HEK293 (cell line): Measurements from ENCODE around the gene HINT2.

Experiments
- SCRT2 ChIP-seq: fragments of 450-650 bp; formaldehyde crosslinking; IDR thresholded peaks from 2 replicates; pipeline ENCODE4 v1.5.1; 2016; ENCODE audit warnings: missing biosample characterization, missing genetic modification characterization
- TF ChIP-seq, protein P1 (sequence below): fragments of 450-650 bp; formaldehyde crosslinking; IDR thresholded peaks from 2 replicates; pipeline ENCODE4 v1.5.1; 2016; ENCODE audit warnings: missing biosample characterization, missing genetic modification characterization

GRCh38 chr9:35776018-35776417 is 38.8 kb downstream of the HINT2 start:
- TF ChIP-seq, protein P1, sequence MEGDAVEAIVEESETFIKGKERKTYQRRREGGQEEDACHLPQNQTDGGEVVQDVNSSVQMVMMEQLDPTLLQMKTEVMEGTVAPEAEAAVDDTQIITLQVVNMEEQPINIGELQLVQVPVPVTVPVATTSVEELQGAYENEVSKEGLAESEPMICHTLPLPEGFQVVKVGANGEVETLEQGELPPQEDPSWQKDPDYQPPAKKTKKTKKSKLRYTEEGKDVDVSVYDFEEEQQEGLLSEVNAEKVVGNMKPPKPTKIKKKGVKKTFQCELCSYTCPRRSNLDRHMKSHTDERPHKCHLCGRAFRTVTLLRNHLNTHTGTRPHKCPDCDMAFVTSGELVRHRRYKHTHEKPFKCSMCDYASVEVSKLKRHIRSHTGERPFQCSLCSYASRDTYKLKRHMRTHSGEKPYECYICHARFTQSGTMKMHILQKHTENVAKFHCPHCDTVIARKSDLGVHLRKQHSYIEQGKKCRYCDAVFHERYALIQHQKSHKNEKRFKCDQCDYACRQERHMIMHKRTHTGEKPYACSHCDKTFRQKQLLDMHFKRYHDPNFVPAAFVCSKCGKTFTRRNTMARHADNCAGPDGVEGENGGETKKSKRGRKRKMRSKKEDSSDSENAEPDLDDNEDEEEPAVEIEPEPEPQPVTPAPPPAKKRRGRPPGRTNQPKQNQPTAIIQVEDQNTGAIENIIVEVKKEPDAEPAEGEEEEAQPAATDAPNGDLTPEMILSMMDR (tag by site-specific recombination) = no peak
- peak; percentile 15; the same call in 1 of the 2 replicates for TF ChIP-seq SCRT2 (tag by site-specific recombination)
